GM23338 (cell line): Measurements from ENCODE around the gene ADH6. TPM values are rescaled to one million over a fixed set of nuclear protein-coding genes. Genes with fewer than 3 reads are reported as not detected.

ENCODE experiments used
- ATAC-seq: fragments of 200-7000 bp; cut with Tn5 transposase; 3 replicates; pipeline ENCODE4 v1.9.1; 2020
- DNase-seq: peaks from one replicate; pipeline ENCODE4 v3.0.0-alpha.2; 2015; ENCODE audit warnings: low spot score
- H2AFZ ChIP-seq: fragments of 200-600 bp; sonication (generic); 2 replicates; pipeline ENCODE4 v1.8.0; 2016; ENCODE audit warnings: antibody characterized with exemption, mild to moderate bottlenecking, moderate library complexity
- H3F3A ChIP-seq: fragments of 200-600 bp; sonication (generic); replicated peaks from 2 replicates; pipeline ENCODE4 v1.8.0; 2017; ENCODE audit warnings: antibody characterized with exemption, mixed run types, low read depth
- H3K27ac ChIP-seq: fragments of 200-600 bp; sonication (generic); 2 replicates; pipeline ENCODE4 v1.6.1; 2016; ENCODE audit warnings: low read depth
- H3K27me3 ChIP-seq: fragments of 200-600 bp; sonication (generic); 2 replicates; pipeline ENCODE4 v1.8.0; 2016; ENCODE audit warnings: mild to moderate bottlenecking, mixed run types, moderate library complexity; ENCODE audit not compliant: insufficient read depth
- H3K36me3 ChIP-seq: fragments of 200-600 bp; sonication (generic); 2 replicates; pipeline ENCODE4 v1.8.0; 2016; ENCODE audit warnings: mild to moderate bottlenecking; ENCODE audit not compliant: insufficient read depth
- H3K4me1 ChIP-seq: fragments of 200-600 bp; sonication (generic); 2 replicates; pipeline ENCODE4 v1.8.0; 2016; ENCODE audit warnings: mild to moderate bottlenecking, moderate library complexity; ENCODE audit not compliant: insufficient read depth
- H3K4me2 ChIP-seq: fragments of 200-600 bp; sonication (generic); 2 replicates; pipeline ENCODE4 v1.7.1; 2017; ENCODE audit warnings: mixed run types
- H3K4me3 ChIP-seq: fragments of 200-600 bp; sonication (generic); 2 replicates; pipeline ENCODE4 v1.6.1; 2016; ENCODE audit warnings: mixed run types
- H3K79me2 ChIP-seq: fragments of 200-600 bp; sonication (generic); replicated peaks from 2 replicates; pipeline ENCODE4 v1.8.0; 2017; ENCODE audit warnings: mild to moderate bottlenecking; ENCODE audit not compliant: insufficient read depth
- H3K9me2 ChIP-seq: fragments of 200-600 bp; sonication (generic); 2 replicates; pipeline ENCODE4 v1.8.0; 2017; ENCODE audit not compliant: insufficient read depth
- H4K20me1 ChIP-seq: fragments of 200-600 bp; sonication (generic); replicated peaks from 2 replicates; pipeline ENCODE4 v1.8.0; 2017; ENCODE audit warnings: mild to moderate bottlenecking; ENCODE audit not compliant: insufficient read depth
- H3K27ac Mint-ChIP-seq: 2 replicates; pipeline ENCODE4 v1.8.0; 2020; ENCODE audit warnings: inconsistent platforms, mild to moderate bottlenecking, moderate library complexity, mixed read lengths
- H3K27me3 Mint-ChIP-seq: 3 replicates; pipeline ENCODE4 v1.8.0; 2022; ENCODE audit warnings: low read depth, mild to moderate bottlenecking, moderate library complexity, mixed read lengths, inconsistent platforms; ENCODE audit not compliant: insufficient read depth, poor library complexity
- H3K36me3 Mint-ChIP-seq: 3 replicates; pipeline ENCODE4 v1.8.0; 2021; ENCODE audit warnings: low read depth, mild to moderate bottlenecking, inconsistent platforms, moderate library complexity, mixed read lengths
- H3K4me1 Mint-ChIP-seq: 3 replicates; pipeline ENCODE4 v1.8.0; 2020; ENCODE audit warnings: mild to moderate bottlenecking, inconsistent platforms, mixed read lengths
- H3K4me3 Mint-ChIP-seq: 3 replicates; pipeline ENCODE4 v1.8.0; 2021; ENCODE audit warnings: moderate library complexity, mild to moderate bottlenecking, inconsistent platforms, mixed read lengths
- H3K9me3 Mint-ChIP-seq: 3 replicates; pipeline ENCODE4 v1.8.0; 2020; ENCODE audit warnings: moderate library complexity, mild to moderate bottlenecking, inconsistent platforms, mixed read lengths
- CREB1 ChIP-seq: fragments of 250-450 bp; sonication (Bioruptor Pico); IDR thresholded peaks from 2 replicates; pipeline ENCODE4 v1.5.0; 2020; ENCODE audit warnings: low read depth, mild to moderate bottlenecking, moderate library complexity
- CTCF ChIP-seq, 2 experiments: fragments of 200-600 bp in 1 of 2; sonication (generic) in 1 of 2; conservative IDR thresholded peaks; 2 replicates each; pipeline versions ENCODE4 v1.5.1 to v1.6.1; 2016 to 2017; ENCODE audit warnings: antibody characterized with exemption in 2 of 2, low read depth in 2 of 2, mild to moderate bottlenecking in 2 of 2, moderate library complexity in 1 of 2
- ETS1 ChIP-seq: IDR thresholded peaks from 2 replicates; pipeline ENCODE4 v1.6.1; 2016; ENCODE audit warnings: antibody characterized with exemption
- EZH2 ChIP-seq: fragments of 200-600 bp; sonication (generic); IDR thresholded peaks from one replicate; pipeline ENCODE4 v1.8.0; 2017; ENCODE audit warnings: antibody characterized with exemption, mild to moderate bottlenecking, low read depth; ENCODE audit not compliant: unreplicated experiment
- EZH2phosphoT487 ChIP-seq: fragments of 200-600 bp; sonication (generic); IDR thresholded peaks from one replicate; pipeline ENCODE4 v1.8.1; 2018; ENCODE audit warnings: antibody characterized with exemption; ENCODE audit not compliant: unreplicated experiment
- JUNB ChIP-seq: IDR thresholded peaks from one replicate; pipeline ENCODE4 v1.6.1; 2016; ENCODE audit warnings: antibody characterized with exemption; ENCODE audit not compliant: unreplicated experiment
- NANOG ChIP-seq: IDR thresholded peaks from 2 replicates; pipeline ENCODE4 v1.6.1; 2016; ENCODE audit warnings: antibody characterized with exemption, borderline replicate concordance
- POLR2AphosphoS5 ChIP-seq: IDR thresholded peaks from 2 replicates; pipeline ENCODE4 v1.6.1; 2016; ENCODE audit warnings: antibody characterized with exemption, low read depth
- REST ChIP-seq: IDR thresholded peaks from one replicate; pipeline ENCODE4 v1.6.1; 2018; ENCODE audit warnings: antibody characterized with exemption; ENCODE audit not compliant: unreplicated experiment
- STAT1 ChIP-seq: IDR thresholded peaks from one replicate; pipeline ENCODE4 v1.6.1; 2016; ENCODE audit warnings: antibody characterized with exemption; ENCODE audit not compliant: unreplicated experiment
- ZNF114 ChIP-seq: fragments of 250-450 bp; sonication (Bioruptor Pico); IDR thresholded peaks from 2 replicates; pipeline ENCODE4 v1.5.0; 2020; ENCODE audit warnings: mild to moderate bottlenecking, moderate library complexity
- ZNF331 ChIP-seq: fragments of 250-450 bp; sonication (Bioruptor Pico); IDR thresholded peaks from 2 replicates; pipeline ENCODE4 v1.5.0; 2020; ENCODE audit warnings: low read depth, mild to moderate bottlenecking, moderate library complexity
- ZNF462 ChIP-seq: fragments of 250-450 bp; sonication (Bioruptor Pico); IDR thresholded peaks from 2 replicates; pipeline ENCODE4 v1.5.0; 2020; ENCODE audit warnings: mild to moderate bottlenecking, moderate library complexity
- polyA plus RNA-seq: library from polyadenylated mRNA; unstranded; fragments of >200 nt; fragmentation: Nextera tagmentation; extraction: Ambion mirVana; gene quantifications from 2 replicates; pipeline ENCODE4 v1.2.1, GENCODE V29; 2016
- total RNA-seq: library from RNA; depleted of rRNA; stranded (reverse); fragments of >200 nt; shearing (Covaris generic); gene quantifications from 2 replicates; pipeline ENCODE4 v1.2.3, GENCODE V29; 2014

Gene ADH6
- total and polyA plus RNA-seq, 2 experiments from 2014 or later: 0.58 TPM; not detected in 1

- H3K4me3 Mint-ChIP-seq: no peak overlapping the region
- no peak overlapping the region for H2AFZ ChIP-seq
- TF ChIP-seq STAT1: no peak
- TF ChIP-seq CTCF (conservative IDR thresholded peaks at IDR 0.05; ENCODE audit: low read depth in 2 of 2): no peak
- TF ChIP-seq EZH2phosphoT487: no peak
- no peak for TF ChIP-seq POLR2AphosphoS5
- no peak for TF ChIP-seq JUNB
- no peak for TF ChIP-seq ZNF462
- TF ChIP-seq CREB1 (CRISPR knock-in tag): no peak
- no peak for TF ChIP-seq ZNF331 (CRISPR knock-in tag)
- no peak for TF ChIP-seq REST
- no peak for TF ChIP-seq EZH2
- TF ChIP-seq ETS1: no peak
- no peak for TF ChIP-seq ZNF114 (CRISPR knock-in tag)
- no peak for TF ChIP-seq NANOG
- H3K4me2 ChIP-seq: no peak overlapping the region
- H3F3A ChIP-seq: no peaks in the 10 kb centered on the region
- H3K27me3 Mint-ChIP-seq: no peaks in the 10 kb centered on the region
- H3K4me3 ChIP-seq: no peak overlapping the region
- H3K27ac ChIP-seq: no peak overlapping the region
- no peak for ATAC-seq
- H3K4me1 ChIP-seq: peaks cover 4% of the 10 kb centered on the region; the same call in 1 of the 2 replicates
- no peaks in the 10 kb centered on the region for H3K27me3 ChIP-seq
- no peaks in the 10 kb centered on the region for H3K79me2 ChIP-seq
- no peaks in the 10 kb centered on the region for H3K36me3 ChIP-seq
- peaks cover 8% of the 10 kb centered on the region; the same call in 2 of the 3 replicates for H3K4me1 Mint-ChIP-seq
- H3K36me3 Mint-ChIP-seq: peaks cover 6% of the 10 kb centered on the region; the same call in 2 of the 3 replicates
- H3K9me2 ChIP-seq: no peaks in the 10 kb centered on the region
- DNase-seq: no peak
- no peaks in the 10 kb centered on the region for H4K20me1 ChIP-seq
- peaks cover 7% of the 10 kb centered on the region for H3K9me3 Mint-ChIP-seq
- H3K27ac Mint-ChIP-seq: no peak overlapping the region
These were observed 3.5 kb downstream of the ADH6 start for GRCh38 chr4:99215521-99215920.
